Stimulated activated CD4-positive, alpha-beta T cell treated with anti-CD3 and anti-CD28 coated beads, Interleukin-4, amount 100 ng/mL, for 1 hour (primary cell): ENCODE results near the gene GRIN1.
"Not testable (repeated sequence)": the region's sequence is repeated elsewhere in the genome, so short reads cannot be mapped to it uniquely, and the experiment has no call there.

Experiments
- DNase-seq: peaks from one replicate; pipeline ENCODE4 v3.0.0-alpha.2; 2020

GRIN1 gene

GRCh38 chr9:137129456-137130175 lies 9.3 kb upstream of the GRIN1 start:
- DNase-seq = peak; percentile 89

- DNase-seq = no peak
These were observed 8.7 kb upstream of the GRIN1 start for GRCh38 chr9:137130176-137130755.

DNA sequence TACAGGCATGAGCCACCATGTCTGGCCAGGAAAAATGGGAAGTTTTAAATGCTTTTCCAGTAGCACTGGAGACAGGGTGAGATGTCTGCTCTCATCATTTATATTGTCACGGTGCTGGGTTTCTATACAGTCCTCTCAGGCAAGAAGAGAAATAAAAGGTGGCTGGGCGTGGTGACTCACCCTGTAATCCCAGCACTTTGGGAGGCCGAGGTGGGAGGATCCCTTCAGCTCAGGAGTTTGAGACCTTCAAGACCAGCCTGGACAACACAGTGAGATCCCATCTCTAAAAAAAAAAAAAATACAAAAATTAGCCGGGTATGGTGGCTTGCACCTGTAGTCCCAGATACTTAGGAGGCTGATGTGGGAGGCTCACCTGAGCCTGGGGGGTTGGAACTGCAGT lies 4.8 kb upstream of the GRIN1 start:
- no peak for DNase-seq

- not testable (repeated sequence) for DNase-seq
These were observed 3.8 kb upstream of the GRIN1 start for GRCh38 chr9:137135154-137135553.

GRCh38 chr9:137136261-137136880 lies 2.6 kb upstream of the GRIN1 start:
- DNase-seq = no peak

DNA sequence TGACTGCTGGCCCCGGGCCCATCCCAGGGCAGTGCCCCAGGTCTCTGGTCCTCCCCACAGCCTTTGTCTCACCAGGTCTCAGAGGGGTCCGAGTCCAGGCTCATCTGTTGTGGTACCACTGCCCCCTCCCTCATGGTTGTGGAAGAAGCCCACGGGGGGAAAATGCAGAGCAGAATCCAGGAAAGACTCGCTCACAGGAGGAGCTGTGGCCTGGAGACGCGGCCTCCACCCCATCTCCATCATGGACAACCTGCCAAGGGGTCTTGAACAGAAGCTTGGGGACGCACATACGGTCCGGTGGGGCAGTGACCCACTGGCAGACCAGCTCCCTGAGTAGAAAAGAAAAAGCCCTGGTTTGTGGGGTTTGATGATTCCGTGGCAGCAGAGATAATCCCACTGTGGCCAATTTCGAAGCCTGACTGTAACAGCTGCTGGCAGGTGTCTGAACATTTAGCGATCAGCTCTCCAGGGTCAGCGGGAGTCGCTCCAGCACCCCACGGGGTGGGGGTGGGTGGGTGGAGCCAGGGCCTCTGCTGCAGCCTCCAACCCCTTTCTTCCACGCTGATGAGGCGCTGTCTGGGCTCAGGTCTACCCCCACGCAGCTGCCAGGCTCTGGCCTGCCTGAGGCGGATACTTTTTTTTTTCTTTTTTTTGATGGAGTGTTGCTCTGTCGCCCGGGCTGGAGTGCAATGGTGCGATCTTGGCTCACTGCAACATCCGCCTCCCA lies 1.9 kb upstream of the GRIN1 start:
- DNase-seq = no peak

- no peak for DNase-seq
These were observed 764 bp upstream of the GRIN1 start for GRCh38 chr9:137138058-137138721.

GRCh38 chr9:137139468-137140150 lies 655 bp downstream of the GRIN1 start:
- no peak for DNase-seq

DNA sequence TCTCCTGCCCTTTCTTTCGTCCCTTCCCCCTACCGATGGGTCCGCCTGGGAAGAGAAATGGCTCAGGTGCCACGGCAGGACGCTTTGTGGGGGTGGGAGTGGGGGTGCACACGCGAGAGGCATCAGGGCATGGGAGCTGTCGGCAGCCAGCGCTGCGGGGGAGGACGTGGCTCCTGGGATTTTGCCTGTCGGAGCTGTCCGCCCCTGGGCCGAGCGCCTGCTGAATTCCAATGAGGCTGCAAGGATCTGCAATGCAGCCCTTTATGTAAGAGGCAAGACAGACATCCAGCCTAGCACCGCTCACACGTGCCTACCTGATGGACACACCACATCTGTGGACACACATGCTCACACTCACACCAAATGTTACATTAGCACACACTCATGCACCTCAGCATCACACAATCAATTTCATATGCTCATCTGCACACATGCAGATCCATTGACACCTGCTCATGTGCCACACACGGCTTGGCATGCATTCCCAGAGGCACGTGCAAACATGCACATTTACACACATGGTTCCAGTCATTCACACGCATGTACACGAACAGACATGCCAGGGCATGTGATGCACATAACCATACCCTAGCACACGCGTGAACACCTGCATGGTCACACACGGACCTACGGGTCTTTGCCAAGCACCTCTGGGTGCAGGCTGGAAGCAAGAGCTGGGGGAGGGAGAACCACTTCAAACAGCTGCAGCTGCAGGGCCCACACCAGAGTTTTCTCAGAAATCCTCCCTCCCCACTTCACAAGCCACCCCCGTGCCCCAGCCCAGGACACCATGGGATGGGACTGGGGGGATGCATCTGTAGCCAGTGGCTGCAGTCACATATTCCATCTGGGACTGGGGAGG lies 1.4 kb downstream of the GRIN1 start:
- DNase-seq = no peak

DNA sequence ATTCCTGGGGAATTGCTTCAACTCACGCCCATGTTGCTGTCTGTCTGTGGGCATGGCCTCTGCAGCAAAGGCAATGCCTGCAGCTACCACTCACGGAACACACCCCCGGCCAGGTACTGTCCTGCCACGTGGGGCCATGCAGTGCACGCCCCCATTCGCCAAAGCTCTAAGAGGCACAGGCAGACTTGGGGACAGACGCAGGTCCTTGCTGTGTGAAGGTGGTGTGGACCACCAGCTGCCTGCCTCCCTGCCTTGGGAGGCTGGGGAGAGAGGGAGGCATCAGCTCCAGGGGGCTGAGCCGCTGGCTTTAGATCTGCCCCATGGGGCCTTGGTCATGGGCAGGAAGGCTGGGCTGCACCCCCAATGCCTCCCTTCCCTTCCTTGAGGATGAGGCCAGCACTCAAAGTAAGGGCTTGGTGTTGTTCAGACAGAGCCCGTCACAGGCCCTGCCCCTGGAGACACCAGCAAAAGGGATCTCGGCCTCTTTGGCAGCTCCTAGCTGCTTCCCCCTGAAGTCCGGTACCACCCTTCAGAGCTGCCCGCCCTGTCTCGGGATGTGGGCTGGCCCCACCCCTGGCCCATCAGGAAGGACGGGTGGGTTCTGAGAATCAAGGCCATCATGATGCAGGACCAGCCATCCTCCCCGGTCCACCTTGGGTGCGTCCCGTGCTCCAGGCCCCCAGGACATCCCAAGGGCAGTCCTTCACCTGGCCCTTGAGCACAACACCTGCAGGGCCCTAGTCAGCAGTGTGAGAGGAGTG lies 2.3 kb downstream of the GRIN1 start:
- DNase-seq = no peak

DNA sequence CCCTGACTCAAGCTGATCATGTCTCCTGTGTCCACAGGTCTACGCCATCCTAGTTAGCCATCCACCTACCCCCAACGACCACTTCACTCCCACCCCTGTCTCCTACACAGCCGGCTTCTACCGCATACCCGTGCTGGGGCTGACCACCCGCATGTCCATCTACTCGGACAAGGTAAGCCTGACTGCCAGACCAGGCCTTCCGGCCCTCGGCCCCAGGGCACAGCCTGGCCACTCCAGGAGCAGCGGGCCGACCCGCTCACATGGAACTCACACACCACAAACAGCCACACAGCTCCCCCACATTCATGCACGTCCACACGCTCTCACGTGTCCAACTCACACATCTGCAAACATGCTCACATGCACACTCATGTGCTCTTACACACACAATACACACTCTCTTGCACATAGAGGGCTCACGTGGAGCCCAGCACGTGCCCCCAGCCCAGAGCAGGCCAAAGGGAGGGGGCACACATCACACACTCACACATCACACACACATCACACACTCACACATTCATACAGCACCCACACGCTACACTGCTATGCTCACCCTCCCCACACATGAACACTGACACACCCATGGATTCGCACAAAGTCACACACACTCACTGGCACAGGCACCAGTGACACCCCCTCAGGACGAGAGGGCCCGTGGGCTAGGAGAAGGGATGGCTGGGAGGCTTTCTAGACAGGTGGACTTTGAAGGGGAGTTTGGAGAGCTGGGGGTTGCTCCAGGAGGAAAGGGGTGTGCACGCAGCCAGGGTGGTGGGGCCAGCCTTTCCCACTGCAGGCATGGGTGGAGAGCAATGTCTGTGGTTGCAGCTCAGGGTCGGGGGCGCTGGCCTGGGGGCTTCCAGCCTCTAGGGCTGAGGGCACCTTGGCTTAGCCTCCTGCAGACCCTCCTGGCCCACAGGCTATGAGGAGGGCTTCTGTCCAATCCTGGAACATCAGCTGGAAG lies 3.3 kb downstream of the GRIN1 start:
- DNase-seq = no peak

DNA sequence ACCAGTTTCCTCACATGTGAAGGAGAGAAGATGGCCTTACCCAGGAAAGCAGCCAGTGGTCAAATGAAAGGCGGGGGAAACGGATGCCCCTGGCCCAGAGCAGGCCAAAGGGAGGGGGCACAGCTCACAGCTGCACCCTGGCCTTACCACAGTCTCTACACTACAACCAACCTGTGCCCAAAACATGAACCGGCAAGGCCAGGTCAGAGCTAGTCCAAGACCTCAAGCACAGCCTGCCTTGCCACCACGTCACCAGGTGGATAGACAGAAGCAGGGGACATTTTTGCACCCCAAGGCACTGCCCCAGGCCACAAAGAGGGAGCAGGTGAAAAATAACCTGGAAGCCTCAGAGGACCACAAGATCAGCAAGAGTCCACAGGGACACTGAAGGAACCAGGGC lies 4.5 kb downstream of the GRIN1 start:
- DNase-seq = no peak

- no peak for DNase-seq
These were observed 7.0 kb downstream of the GRIN1 start for GRCh38 chr9:137145731-137146526.

DNA sequence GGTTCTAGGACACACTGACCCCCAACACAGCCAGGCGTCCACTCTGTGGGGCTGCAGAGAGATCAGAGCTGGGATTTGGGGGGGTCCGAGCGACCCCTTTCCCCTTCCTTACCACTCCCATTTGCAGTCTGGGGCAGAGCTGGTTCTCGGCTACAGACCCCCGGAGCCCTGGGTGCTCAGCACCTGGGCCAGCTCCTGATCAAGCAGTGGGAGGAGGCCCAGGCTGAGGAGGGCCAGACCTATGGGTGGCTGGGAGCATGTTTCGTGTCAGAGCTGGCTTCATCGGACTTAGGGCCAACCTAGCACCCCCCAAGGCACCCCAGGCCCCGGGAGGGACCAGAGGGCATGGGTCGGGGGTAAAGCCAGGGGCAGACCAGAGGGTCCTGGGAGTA lies 7.6 kb downstream of the GRIN1 start:
- DNase-seq = no peak

DNA sequence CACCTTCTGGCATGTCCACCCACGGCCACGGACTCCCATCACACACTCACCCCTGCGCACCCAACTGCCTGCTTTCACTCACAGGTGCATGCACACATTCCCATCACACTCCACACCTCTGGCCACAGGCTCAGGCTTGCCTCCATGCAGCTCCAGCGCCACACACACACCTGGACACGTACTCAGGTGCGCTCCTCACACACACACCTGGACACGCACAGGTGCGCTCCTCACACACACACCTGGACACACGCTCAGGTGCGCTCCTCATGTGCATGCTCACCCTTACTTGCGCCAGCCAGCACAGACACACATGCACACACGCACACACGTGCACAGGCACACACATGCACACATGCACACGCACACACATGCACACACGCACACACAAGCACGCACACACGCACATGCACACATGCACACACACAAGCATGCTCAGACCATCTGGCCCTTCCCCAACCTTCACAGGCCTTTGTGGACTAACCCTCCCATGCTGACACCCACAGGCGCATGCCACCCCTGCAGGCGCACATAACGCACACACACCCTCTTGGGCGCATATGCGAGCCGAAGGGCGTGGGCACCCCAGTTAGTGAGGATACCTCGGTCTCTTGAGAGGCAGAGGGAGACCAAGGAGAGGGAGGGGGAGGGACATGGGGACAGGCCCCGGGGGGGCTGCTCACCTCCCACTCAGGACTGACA lies 8.3 kb downstream of the GRIN1 start:
- no peak for DNase-seq

DNA sequence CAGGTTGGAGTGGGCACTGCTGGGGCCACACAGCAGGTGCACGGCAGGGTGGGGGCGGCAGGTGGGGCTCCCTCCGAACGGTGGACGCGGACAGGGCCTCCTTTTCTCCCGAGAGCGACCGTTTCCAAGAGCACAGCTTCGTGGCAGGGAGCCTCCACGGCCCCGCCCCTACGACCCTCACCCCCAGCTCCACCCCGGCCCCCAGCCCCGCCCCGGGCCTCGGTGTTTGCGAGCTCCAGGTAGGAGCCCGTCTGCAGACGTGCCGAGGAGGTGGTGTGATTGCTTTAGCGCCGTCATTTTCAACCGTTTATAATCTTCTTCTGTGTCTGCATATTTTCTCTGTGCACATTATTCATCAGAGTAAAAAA lies 8.8 kb downstream of the GRIN1 start:
- DNase-seq = no peak

DNA sequence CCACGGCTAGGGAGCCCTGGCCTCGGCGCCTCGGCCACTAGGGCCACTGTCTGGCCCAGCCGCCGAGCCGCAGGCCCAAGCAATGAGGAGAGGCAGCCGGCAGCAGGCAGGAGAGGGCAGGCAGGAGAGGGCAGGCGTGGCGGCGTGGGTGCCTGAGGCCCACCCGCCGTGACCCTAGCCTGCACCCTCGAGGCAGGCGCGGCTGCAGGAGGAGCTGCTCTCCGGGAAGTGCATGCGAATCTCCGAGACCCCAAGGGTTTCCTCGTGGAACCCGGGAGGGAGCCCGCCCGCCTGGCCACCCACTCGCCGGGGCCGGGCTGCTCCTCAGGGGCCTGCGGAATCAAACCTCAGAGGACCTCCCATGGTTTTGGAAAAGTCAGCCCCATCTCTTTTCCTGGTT lies 9.3 kb downstream of the GRIN1 start:
- DNase-seq = no peak

- DNase-seq = no peak
These were observed 9.7 kb downstream of the GRIN1 start for GRCh38 chr9:137148661-137149060.
